ENCODE data around the gene SLC26A8. TPM values are rescaled to one million over a fixed set of nuclear protein-coding genes. Genes with fewer than 3 reads are reported as not detected.
A peak's percentile ranks its signal among the peaks of the same experiment; 100 is the strongest.

SLC26A8 gene
- total and polyA plus RNA-seq, 8 donors: 0.30 to 1.5 (median 0.53) TPM; not detected in 1

DNA sequence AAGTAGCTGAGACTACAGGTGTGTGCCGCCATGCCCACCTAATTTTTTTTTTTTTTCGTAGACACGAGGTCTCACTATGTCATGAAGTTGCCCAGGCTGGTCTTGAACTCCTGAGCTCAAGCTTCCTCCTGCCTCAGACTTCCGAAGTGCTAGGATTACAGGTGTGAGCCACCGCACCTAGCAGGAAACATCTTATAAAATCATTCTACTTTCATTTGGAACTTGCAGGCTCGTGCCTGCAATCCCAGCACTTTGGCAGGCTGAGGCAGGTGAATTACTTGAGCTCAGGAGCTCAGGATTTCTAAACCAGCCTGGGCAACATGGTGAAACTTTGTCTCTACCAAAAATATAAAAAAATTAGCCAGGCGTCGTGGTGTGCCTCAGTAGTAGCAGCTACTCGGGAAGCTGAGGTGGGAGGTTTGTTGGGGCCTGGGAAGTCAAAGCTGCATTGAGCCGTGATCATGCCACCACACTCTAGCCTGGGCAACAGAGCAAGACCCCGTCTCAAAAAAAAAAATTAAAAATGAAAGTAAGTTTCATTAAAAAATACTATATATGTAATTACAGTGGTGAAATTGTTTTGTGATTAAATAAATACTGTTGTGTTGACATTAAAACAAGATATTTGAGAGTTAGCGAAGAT lies 18.3 kb upstream of the SLC26A8 start:
- intact Hi-C loops (cut with DNase I): no loop called here
- H3K27ac ChIP-seq: no peak overlapping the region
- H3K27me3 ChIP-seq: no peaks in the 10 kb centered on the region
- H3K9me3 ChIP-seq: no peaks in the 10 kb centered on the region
- H3K36me3 ChIP-seq: no peaks in the 10 kb centered on the region
- DNase-seq (no peak), ATAC-seq (no peak)
- no peak overlapping the region for H3K4me3 ChIP-seq
- TF ChIP-seq, protein P1, sequence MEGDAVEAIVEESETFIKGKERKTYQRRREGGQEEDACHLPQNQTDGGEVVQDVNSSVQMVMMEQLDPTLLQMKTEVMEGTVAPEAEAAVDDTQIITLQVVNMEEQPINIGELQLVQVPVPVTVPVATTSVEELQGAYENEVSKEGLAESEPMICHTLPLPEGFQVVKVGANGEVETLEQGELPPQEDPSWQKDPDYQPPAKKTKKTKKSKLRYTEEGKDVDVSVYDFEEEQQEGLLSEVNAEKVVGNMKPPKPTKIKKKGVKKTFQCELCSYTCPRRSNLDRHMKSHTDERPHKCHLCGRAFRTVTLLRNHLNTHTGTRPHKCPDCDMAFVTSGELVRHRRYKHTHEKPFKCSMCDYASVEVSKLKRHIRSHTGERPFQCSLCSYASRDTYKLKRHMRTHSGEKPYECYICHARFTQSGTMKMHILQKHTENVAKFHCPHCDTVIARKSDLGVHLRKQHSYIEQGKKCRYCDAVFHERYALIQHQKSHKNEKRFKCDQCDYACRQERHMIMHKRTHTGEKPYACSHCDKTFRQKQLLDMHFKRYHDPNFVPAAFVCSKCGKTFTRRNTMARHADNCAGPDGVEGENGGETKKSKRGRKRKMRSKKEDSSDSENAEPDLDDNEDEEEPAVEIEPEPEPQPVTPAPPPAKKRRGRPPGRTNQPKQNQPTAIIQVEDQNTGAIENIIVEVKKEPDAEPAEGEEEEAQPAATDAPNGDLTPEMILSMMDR (IDR thresholded peaks at IDR 0.05): no peak
- H3K4me1 ChIP-seq: peaks cover 11 to 62% of the 10 kb centered on the region in 2 donors

DNA sequence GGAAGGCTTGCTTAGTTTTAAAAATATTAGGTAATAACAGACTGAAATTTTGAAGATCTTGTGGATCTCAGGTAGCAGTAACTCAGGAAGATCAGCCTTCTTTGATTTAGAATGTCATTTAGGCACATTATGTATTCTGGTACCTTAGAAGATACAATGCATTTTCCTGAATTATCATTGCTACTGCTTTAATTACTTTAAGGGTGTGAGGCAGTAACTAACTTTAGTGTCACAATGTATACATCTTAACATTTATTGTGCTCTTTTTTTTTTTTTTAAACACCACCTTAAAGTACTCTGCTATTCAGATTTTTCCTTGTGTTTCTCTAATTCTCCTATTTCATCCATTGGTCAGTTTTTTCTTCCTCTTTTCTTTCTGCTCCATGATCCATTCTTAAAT lies 16.5 kb upstream of the SLC26A8 start:
- Histone ChIP-seq H3K27me3 (no peaks in the 10 kb centered on the region), H3K4me1 (peaks cover 11 to 80% of the 10 kb centered on the region in 2 donors), H3K36me3 (no peaks in the 10 kb centered on the region), H3K27ac (no peak overlapping the region), H3K9me3 (no peaks in the 10 kb centered on the region), H3K4me3 (no peak overlapping the region)
- intact Hi-C loops (cut with DNase I): no loop called here
- ATAC-seq (no peak), DNase-seq (no peak)
- TF ChIP-seq, protein P1 (IDR thresholded peaks at IDR 0.05): no peak

DNA sequence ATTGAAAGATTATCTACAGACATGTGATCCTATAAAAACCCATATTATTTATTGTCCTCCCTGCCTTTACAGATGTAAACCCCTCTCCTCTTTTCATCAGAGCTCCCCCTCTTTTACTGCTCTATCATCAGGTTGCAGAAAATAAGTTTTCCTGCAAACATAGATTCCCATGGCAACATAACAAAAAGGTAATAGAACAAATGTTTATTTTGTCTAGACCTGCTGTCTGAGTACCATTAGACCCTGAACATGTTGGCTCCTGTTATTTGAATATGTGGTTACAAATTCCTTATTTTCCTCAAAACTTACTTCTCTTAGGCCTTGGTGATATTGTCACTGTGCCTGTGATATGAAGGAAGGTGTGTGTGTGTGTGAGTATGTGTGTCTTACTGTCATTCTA lies 14.7 kb upstream of the SLC26A8 start:
- Histone ChIP-seq H3K27me3 (no peaks in the 10 kb centered on the region), H3K4me3 (no peak overlapping the region), H3K4me1 (peaks cover 25 to 91% of the 10 kb centered on the region in 2 donors), H3K27ac (peak overlapping the region; percentile 20 to 45), H3K36me3 (no peaks in the 10 kb centered on the region), H3K9me3 (no peaks in the 10 kb centered on the region)
- intact Hi-C loops (cut with DNase I): no loop called here
- TF ChIP-seq, protein P1 (IDR thresholded peaks at IDR 0.05): no peak
- DNase-seq: no peak
- ATAC-seq: peak; percentile 10

DNA sequence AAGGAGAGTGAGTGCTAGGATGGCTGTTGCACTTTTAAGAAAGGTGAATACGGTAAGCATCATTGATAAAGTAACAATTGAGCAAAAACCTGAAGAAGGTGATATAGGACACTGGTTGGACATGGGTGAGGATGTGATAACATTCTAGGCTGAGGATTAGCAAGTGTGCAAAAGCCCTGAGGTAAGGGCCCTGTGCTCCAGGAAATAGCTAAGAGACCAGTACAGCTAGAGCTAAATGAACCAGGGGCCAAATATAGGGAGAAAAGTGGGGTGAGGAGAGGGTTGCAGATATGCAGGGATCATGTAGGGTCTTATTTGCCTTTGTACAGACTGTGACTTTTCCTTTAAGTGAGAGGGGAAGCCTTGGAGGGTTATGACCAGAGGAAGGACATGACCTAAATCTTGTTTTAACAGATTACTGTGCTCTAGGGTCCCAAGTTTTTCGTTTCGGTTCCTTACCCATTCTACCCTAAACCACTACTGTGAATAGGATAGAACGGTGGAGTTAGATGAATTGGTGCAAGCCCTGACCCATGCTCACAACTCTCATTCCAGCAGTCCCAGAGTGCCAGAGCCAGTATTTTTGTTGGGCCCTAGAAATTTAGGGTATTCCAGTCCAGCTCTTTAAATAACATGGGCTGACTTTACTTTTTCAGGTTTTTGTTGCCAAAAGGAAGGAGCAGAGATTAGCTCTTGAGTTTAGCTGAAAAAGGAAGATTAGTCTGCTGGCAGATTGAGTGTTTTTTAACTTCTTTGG lies 13.9 kb upstream of the SLC26A8 start:
- peak; percentile 26 for ATAC-seq
- TF ChIP-seq, protein P1 (IDR thresholded peaks at IDR 0.05): no peak
- intact Hi-C loops (cut with DNase I): no loop called here

DNA sequence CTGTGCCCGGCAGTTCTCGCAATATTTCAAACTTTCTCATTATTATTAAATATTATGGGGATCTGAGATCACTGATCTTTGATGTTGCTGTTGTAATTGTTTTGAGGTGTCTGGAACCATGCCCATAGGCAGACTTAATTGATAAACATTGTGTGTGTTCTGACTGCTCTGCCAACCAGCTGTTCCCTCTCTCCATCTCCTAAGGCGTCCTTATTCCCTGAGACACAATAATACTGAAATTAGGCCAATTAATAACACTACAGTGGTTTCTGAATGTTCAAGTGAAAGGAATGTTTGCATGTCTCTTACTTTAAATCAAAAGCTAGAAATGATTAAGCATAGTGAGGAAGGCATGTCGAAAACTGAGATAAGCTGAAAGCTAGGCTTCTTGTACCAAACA lies 10.8 kb upstream of the SLC26A8 start:
- H3K27ac ChIP-seq: peak overlapping the region; percentile 1 to 96
- TF ChIP-seq, protein P1 (IDR thresholded peaks at IDR 0.05): no peak
- intact Hi-C loops (cut with DNase I): no loop called here
- peaks cover 42 to 99% of the 10 kb centered on the region in 2 donors for H3K4me1 ChIP-seq
- H3K36me3 ChIP-seq: no peaks in the 10 kb centered on the region
- no peaks in the 10 kb centered on the region for H3K27me3 ChIP-seq
- ATAC-seq (peak; percentile 40), DNase-seq (peak in 2 of 4 donors; percentile 49 to 69)
- no peak overlapping the region for H3K4me3 ChIP-seq
- H3K9me3 ChIP-seq: no peaks in the 10 kb centered on the region

More for the DNA sequence above, 13.9 kb upstream of the SLC26A8 start:
- H3K36me3 ChIP-seq: no peaks in the 10 kb centered on the region
- peak overlapping the region; percentile 20 to 45 for H3K27ac ChIP-seq
- no peak for DNase-seq
- no peak overlapping the region for H3K4me3 ChIP-seq
- H3K27me3 ChIP-seq: no peaks in the 10 kb centered on the region
- H3K4me1 ChIP-seq: peaks cover 32 to 94% of the 10 kb centered on the region in 2 donors
- H3K9me3 ChIP-seq: no peaks in the 10 kb centered on the region
